Measurements from ENCODE around the gene SULT4A1.

The SULT4A1 gene

GRCh38 chr22:43820651-43821305 lies 41.5 kb downstream of the SULT4A1 start:
- Histone ChIP-seq H3K36me3 (ENCODE audit: insufficient read depth, low read length) (no peaks in the 10 kb centered on the region), H3F3A (ENCODE audit: insufficient read depth, low read length) (no peaks in the 10 kb centered on the region), H3K9ac (ENCODE audit: low read length) (no peak overlapping the region), H3K4me2 (ENCODE audit: low read length) (no peak overlapping the region), H3K79me2 (ENCODE audit: insufficient read depth, low read length) (no peaks in the 10 kb centered on the region), H3K9me2 (ENCODE audit: low read depth, low read length) (no peaks in the 10 kb centered on the region), H3K4me1 (ENCODE audit: insufficient read depth, low read length, severe bottlenecking) (no peaks in the 10 kb centered on the region), H3K27me3 (ENCODE audit: insufficient read depth, low read length) (no peaks in the 10 kb centered on the region), H4K20me1 (ENCODE audit: insufficient read depth, low read length) (no peaks in the 10 kb centered on the region), H3K27ac (ENCODE audit: low read depth, low read length, poor library complexity, severe bottlenecking) (no peak overlapping the region), H2AFZ (ENCODE audit: low read length) (no peak overlapping the region), H3K9me3 (ENCODE audit: low read length) (no peaks in the 10 kb centered on the region), H3K4me3 (ENCODE audit: low read depth, low read length, poor library complexity, severe bottlenecking) (no peak overlapping the region)
- TF ChIP-seq EZH2 (IDR thresholded peaks at IDR 0.05; ENCODE audit: borderline replicate concordance, low read length) = no peak
- no peak for TF ChIP-seq CTCF (IDR thresholded peaks at IDR 0.05; ENCODE audit: low read length)

- Histone ChIP-seq H3K9ac (ENCODE audit: low read length) (no peak overlapping the region), H3K4me1 (ENCODE audit: insufficient read depth, low read length, severe bottlenecking) (no peaks in the 10 kb centered on the region), H3K9me2 (ENCODE audit: low read depth, low read length) (no peaks in the 10 kb centered on the region), H3K36me3 (ENCODE audit: insufficient read depth, low read length) (no peaks in the 10 kb centered on the region), H3K4me3 (ENCODE audit: low read depth, low read length, poor library complexity, severe bottlenecking) (no peak overlapping the region), H3F3A (ENCODE audit: insufficient read depth, low read length) (no peaks in the 10 kb centered on the region), H3K27ac (ENCODE audit: low read depth, low read length, poor library complexity, severe bottlenecking) (no peak overlapping the region), H4K20me1 (ENCODE audit: insufficient read depth, low read length) (no peaks in the 10 kb centered on the region), H3K4me2 (ENCODE audit: low read length) (no peak overlapping the region), H3K9me3 (ENCODE audit: low read length) (no peaks in the 10 kb centered on the region), H3K27me3 (ENCODE audit: insufficient read depth, low read length) (no peaks in the 10 kb centered on the region), H2AFZ (ENCODE audit: low read length) (no peak overlapping the region), H3K79me2 (ENCODE audit: insufficient read depth, low read length) (no peaks in the 10 kb centered on the region)
- TF ChIP-seq EZH2 (IDR thresholded peaks at IDR 0.05; ENCODE audit: borderline replicate concordance, low read length) = no peak
- TF ChIP-seq CTCF (IDR thresholded peaks at IDR 0.05; ENCODE audit: low read length) = no peak
Measured at GRCh38 chr22:43819931-43820640, 42.2 kb downstream of the SULT4A1 start.

- Histone ChIP-seq H3K9me2 (ENCODE audit: low read depth, low read length) (no peaks in the 10 kb centered on the region), H3K4me3 (ENCODE audit: low read depth, low read length, poor library complexity, severe bottlenecking) (no peak overlapping the region), H3K27ac (ENCODE audit: low read depth, low read length, poor library complexity, severe bottlenecking) (no peak overlapping the region), H3K4me1 (ENCODE audit: insufficient read depth, low read length, severe bottlenecking) (no peaks in the 10 kb centered on the region), H3K9me3 (ENCODE audit: low read length) (no peaks in the 10 kb centered on the region), H3K36me3 (ENCODE audit: insufficient read depth, low read length) (no peaks in the 10 kb centered on the region), H4K20me1 (ENCODE audit: insufficient read depth, low read length) (no peaks in the 10 kb centered on the region), H3K9ac (ENCODE audit: low read length) (no peak overlapping the region), H2AFZ (ENCODE audit: low read length) (no peak overlapping the region), H3K4me2 (ENCODE audit: low read length) (no peak overlapping the region), H3K27me3 (ENCODE audit: insufficient read depth, low read length) (no peaks in the 10 kb centered on the region), H3K79me2 (ENCODE audit: insufficient read depth, low read length) (no peaks in the 10 kb centered on the region), H3F3A (ENCODE audit: insufficient read depth, low read length) (no peaks in the 10 kb centered on the region)
- TF ChIP-seq EZH2 (IDR thresholded peaks at IDR 0.05; ENCODE audit: borderline replicate concordance, low read length) = no peak
- no peak for TF ChIP-seq CTCF (IDR thresholded peaks at IDR 0.05; ENCODE audit: low read length)
Measured at GRCh38 chr22:43819421-43819921, 42.8 kb downstream of the SULT4A1 start.
